H9 (cell line): ENCODE data around the gene FBXL7. TPM values are rescaled to one million over a fixed set of nuclear protein-coding genes. Genes with fewer than 3 reads are reported as not detected.

ENCODE experiments used
- DNase-seq: peaks from one replicate; pipeline ENCODE4 v3.0.0-alpha.2; 2017
- H2AFZ ChIP-seq: one replicate; pipeline ENCODE4 v1.6.1; 2013; ENCODE audit warnings: mild to moderate bottlenecking, low read length, control low read depth, moderate library complexity
- H2AK5ac ChIP-seq: 2 replicates; pipeline ENCODE4 v1.6.1; 2013; ENCODE audit warnings: low read length, control low read depth, mixed read lengths; ENCODE audit not compliant: insufficient read length
- H2BK120ac ChIP-seq: one replicate; pipeline ENCODE4 v1.6.1; 2013; ENCODE audit warnings: low read depth, mild to moderate bottlenecking, low read length, control low read depth, inconsistent platforms; ENCODE audit not compliant: poor library complexity, severe bottlenecking
- H2BK12ac ChIP-seq: 2 replicates; pipeline ENCODE4 v1.6.1; 2013; ENCODE audit warnings: low read length, control low read depth, mixed read lengths, low read depth; ENCODE audit not compliant: insufficient read length
- H2BK15ac ChIP-seq: 2 replicates; pipeline ENCODE4 v1.6.1; 2013; ENCODE audit warnings: low read depth, low read length, control low read depth
- H2BK20ac ChIP-seq: one replicate; pipeline ENCODE4 v1.6.1; 2013; ENCODE audit warnings: low read depth, mild to moderate bottlenecking, low read length, control low read depth, inconsistent platforms; ENCODE audit not compliant: poor library complexity, severe bottlenecking
- H2BK5ac ChIP-seq: 2 replicates; pipeline ENCODE4 v1.6.1; 2013; ENCODE audit warnings: low read length, control low read depth, mixed read lengths; ENCODE audit not compliant: insufficient read length
- H3K14ac ChIP-seq: 2 replicates; pipeline ENCODE4 v1.6.1; 2013; ENCODE audit warnings: low read length, control low read depth; ENCODE audit not compliant: insufficient read depth
- H3K18ac ChIP-seq: 2 replicates; pipeline ENCODE4 v1.6.1; 2013; ENCODE audit warnings: low read depth, mild to moderate bottlenecking, mixed read lengths, low read length, control low read depth; ENCODE audit not compliant: insufficient read length
- H3K23ac ChIP-seq: 2 replicates; pipeline ENCODE4 v1.6.1; 2013; ENCODE audit warnings: low read length, control low read depth, mixed read lengths, low read depth; ENCODE audit not compliant: insufficient read length
- H3K23me2 ChIP-seq: 2 replicates; pipeline ENCODE4 v1.6.1; 2013; ENCODE audit warnings: low read depth, mild to moderate bottlenecking, mixed read lengths, low read length, control low read depth; ENCODE audit not compliant: insufficient read length, poor library complexity, severe bottlenecking
- H3K27ac ChIP-seq: 2 replicates; pipeline ENCODE4 v1.5.1; 2013; ENCODE audit warnings: low read length, control low read depth, mixed read lengths, low read depth; ENCODE audit not compliant: insufficient read length
- H3K27me3 ChIP-seq: 2 replicates; pipeline ENCODE4 v1.6.1; 2013; ENCODE audit warnings: low read length, control low read depth, inconsistent platforms; ENCODE audit not compliant: insufficient read depth
- H3K4ac ChIP-seq: 2 replicates; pipeline ENCODE4 v1.6.1; 2013; ENCODE audit warnings: low read depth, mild to moderate bottlenecking, control low read depth, inconsistent platforms, low read length, moderate library complexity
- H3K4me1 ChIP-seq: 2 replicates; pipeline ENCODE4 v1.6.1; 2013; ENCODE audit warnings: low read length, control low read depth, inconsistent platforms; ENCODE audit not compliant: insufficient read depth
- H3K4me2 ChIP-seq: 2 replicates; pipeline ENCODE4 v1.6.1; 2013; ENCODE audit warnings: low read length, control low read depth, mixed read lengths; ENCODE audit not compliant: insufficient read length, insufficient read depth
- H3K56ac ChIP-seq: 2 replicates; pipeline ENCODE4 v1.6.1; 2013; ENCODE audit warnings: low read depth, mild to moderate bottlenecking, mixed read lengths, low read length, control low read depth; ENCODE audit not compliant: insufficient read length
- H3K79me1 ChIP-seq: 2 replicates; pipeline ENCODE4 v1.6.1; 2013; ENCODE audit warnings: low read depth, mild to moderate bottlenecking, moderate library complexity, low read length, control low read depth, inconsistent platforms; ENCODE audit not compliant: insufficient read depth, poor library complexity, severe bottlenecking
- H3K79me2 ChIP-seq: 2 replicates; pipeline ENCODE4 v1.6.1; 2013; ENCODE audit warnings: low read length, control low read depth, inconsistent platforms; ENCODE audit not compliant: insufficient read depth
- H3K9ac ChIP-seq: 2 replicates; pipeline ENCODE4 v1.6.1; 2013; ENCODE audit warnings: low read length, control low read depth, mixed read lengths; ENCODE audit not compliant: insufficient read length; ENCODE audit errors: extremely low read depth
- H3K9me3 ChIP-seq: one replicate; pipeline ENCODE4 v1.6.1; 2013; ENCODE audit warnings: low read depth, low read length, inconsistent platforms; ENCODE audit not compliant: control insufficient read depth
- H3T11ph ChIP-seq: one replicate; pipeline ENCODE4 v1.6.1; 2013; ENCODE audit warnings: mild to moderate bottlenecking, low read length, control low read depth, inconsistent platforms
- H4K20me1 ChIP-seq: one replicate; pipeline ENCODE4 v1.6.1; 2013; ENCODE audit not compliant: control insufficient read depth, insufficient read length, insufficient read depth
- H4K5ac ChIP-seq: 2 replicates; pipeline ENCODE4 v1.6.1; 2013; ENCODE audit warnings: low read depth, mild to moderate bottlenecking, mixed read lengths, low read length, control low read depth; ENCODE audit not compliant: insufficient read length
- H4K8ac ChIP-seq: replicated peaks from 2 replicates; pipeline ENCODE4 v1.6.1; 2013; ENCODE audit warnings: low read length, control low read depth, mixed read lengths, low read depth; ENCODE audit not compliant: insufficient read length
- H4K91ac ChIP-seq: 2 replicates; pipeline ENCODE4 v1.6.1; 2013; ENCODE audit warnings: low read depth, mild to moderate bottlenecking, moderate library complexity, mixed read lengths, low read length, control low read depth; ENCODE audit not compliant: insufficient read length
- H3K27ac Mint-ChIP-seq, 3 experiments: 2 replicates in 2 of 3; 3 replicates in 1 of 3; pipeline ENCODE4 v1.8.0; 2020 to 2021; ENCODE audit warnings: mixed read lengths in 3 of 3, mild to moderate bottlenecking in 1 of 3, moderate library complexity in 1 of 3
- H3K27me3 Mint-ChIP-seq: 2 replicates; pipeline ENCODE4 v1.8.0; 2021; ENCODE audit warnings: low read depth, mild to moderate bottlenecking, moderate library complexity, mixed read lengths
- H3K36me3 Mint-ChIP-seq, 3 experiments: 2 replicates in 2 of 3; 3 replicates in 1 of 3; pipeline ENCODE4 v1.8.0; 2020 to 2021; ENCODE audit warnings: low read depth in 3 of 3, mixed read lengths in 3 of 3; ENCODE audit not compliant: insufficient read depth in 1 of 3
- H3K4me1 Mint-ChIP-seq, 2 experiments: 2 replicates each; pipeline ENCODE4 v1.8.0; 2020; ENCODE audit warnings: mixed read lengths in 2 of 2
- H3K4me3 Mint-ChIP-seq, 2 experiments: 2 replicates in 1 of 2; 3 replicates in 1 of 2; pipeline ENCODE4 v1.8.0; 2020 to 2021; ENCODE audit warnings: mild to moderate bottlenecking in 2 of 2, mixed read lengths in 2 of 2, moderate library complexity in 1 of 2
- H3K9me3 Mint-ChIP-seq, 2 experiments: 2 replicates in 1 of 2; 3 replicates in 1 of 2; pipeline ENCODE4 v1.8.0; 2020; ENCODE audit warnings: mild to moderate bottlenecking in 2 of 2, mixed read lengths in 2 of 2, moderate library complexity in 1 of 2
- CTCF ChIP-seq: fragments of 200-600 bp; sonication (generic); conservative IDR thresholded peaks from 3 replicates; pipeline ENCODE4 v1.8.0; 2021; ENCODE audit warnings: antibody characterized with exemption, mild to moderate bottlenecking
- WGBS: extraction: QIAGEN DNeasy Blood & Tissue Kit; methylation state at CpG from one replicate; pipeline ENCODE4 v1.1.7; 2013; ENCODE audit warnings: missing lambda C conversion rate, low lambda C conversion rate, mixed read lengths; ENCODE audit not compliant: insufficient read length; ENCODE audit errors: extremely low coverage; 5-methylcytosine and 5-hydroxymethylcytosine counted together
- total RNA-seq: library from RNA; stranded (reverse); gene quantifications from 2 replicates; pipeline ENCODE4 v1.2.1, GENCODE V29; 2021

Gene FBXL7
- total RNA-seq, 1 experiment from 2014 or later = 14.6 TPM

- H2BK5ac ChIP-seq = no peak overlapping the region
- Mint-ChIP-seq H3K27ac (no peak overlapping the region), H3K27me3 (no peaks in the 10 kb centered on the region), H3K4me3 (no peak overlapping the region), H3K36me3 (peaks cover 0 to 1% (median 0%) of the 10 kb centered on the region in 3 experiments; a peak in 1 of 7 replicates), H3K9me3 (peaks cover 0 to under 1% of the 10 kb centered on the region in 2 experiments; a peak in 1 of 5 replicates), H3K4me1 (peaks cover 28 to 30% of the 10 kb centered on the region in 2 experiments)
- no peak overlapping the region for H3K4me2 ChIP-seq
- no peaks in the 10 kb centered on the region for H3K27me3 ChIP-seq
- H3K23me2 ChIP-seq = no peaks in the 10 kb centered on the region
- H2BK12ac ChIP-seq = no peak overlapping the region
- H3K9me3 ChIP-seq = no peaks in the 10 kb centered on the region
- peaks cover 2% of the 10 kb centered on the region; the same call in 1 of the 2 replicates for H3K79me2 ChIP-seq
- no peaks in the 10 kb centered on the region for H4K20me1 ChIP-seq
- no peak for TF ChIP-seq CTCF
- no peak overlapping the region for H2AFZ ChIP-seq
- H3K27ac ChIP-seq = no peak overlapping the region
- H4K5ac ChIP-seq = no peak overlapping the region
- H3K56ac ChIP-seq = no peak overlapping the region
- peaks cover 4% of the 10 kb centered on the region; the same call in 1 of the 2 replicates for H3K4me1 ChIP-seq
- H3K79me1 ChIP-seq = no peaks in the 10 kb centered on the region
- no peak overlapping the region for H2BK20ac ChIP-seq
- WGBS = no CpG with 5 or more reads among the region's 6 CpGs
- no peak overlapping the region for H4K8ac ChIP-seq
- no peak overlapping the region for H3K23ac ChIP-seq
- no peak overlapping the region for H2BK15ac ChIP-seq
- no peak overlapping the region for H3K4ac ChIP-seq
- H2BK120ac ChIP-seq = no peak overlapping the region
- H4K91ac ChIP-seq = no peak overlapping the region
- H2AK5ac ChIP-seq = no peak overlapping the region
- no peak for DNase-seq
- H3K14ac ChIP-seq = no peak overlapping the region
- no peak overlapping the region for H3K9ac ChIP-seq
- H3K18ac ChIP-seq = no peak overlapping the region
- no peak overlapping the region for H3T11ph ChIP-seq
These were observed 193.4 kb downstream of the FBXL7 start for GRCh38 chr5:15693382-15693728.
